ENCODE data around the gene RETREG1. TPM values are rescaled to one million over a fixed set of nuclear protein-coding genes. Genes with fewer than 3 reads are reported as not detected.

Gene RETREG1
- total RNA-seq, 2 donors from 2014 or later, result 102 to 180 TPM

DNA sequence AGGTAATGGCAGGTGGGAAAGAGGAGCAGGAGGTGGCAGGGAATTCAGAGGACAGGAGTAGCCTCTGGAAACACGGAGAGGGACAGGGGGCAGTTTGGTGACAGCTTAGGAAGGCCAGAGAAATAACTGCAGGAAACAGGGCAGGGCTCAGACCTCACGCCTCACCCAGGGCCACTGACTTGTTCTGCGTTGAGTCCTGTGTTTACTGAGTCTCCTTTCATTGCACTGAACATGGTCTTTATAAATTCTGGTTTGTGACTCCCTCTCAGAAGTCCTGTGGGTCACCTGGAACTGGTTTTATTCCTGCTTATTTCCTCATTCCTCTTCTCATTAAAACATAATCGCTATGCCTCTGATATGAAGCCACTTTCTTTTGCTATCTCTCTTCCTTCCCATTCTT is 96.0 kb downstream of the RETREG1 start:
- peak overlapping the region in 1 of 2 donors; percentile 15 for H3K27ac ChIP-seq
- H3K27me3 ChIP-seq, result no peaks in the 10 kb centered on the region
- peaks cover 0 to 19% of the 10 kb centered on the region in 2 donors for H3K4me1 ChIP-seq
- H3K9me3 ChIP-seq, result no peaks in the 10 kb centered on the region
- no peak for DNase-seq (ENCODE audit: low spot score)
- H3K36me3 ChIP-seq, result no peaks in the 10 kb centered on the region
- TF ChIP-seq, protein P1, sequence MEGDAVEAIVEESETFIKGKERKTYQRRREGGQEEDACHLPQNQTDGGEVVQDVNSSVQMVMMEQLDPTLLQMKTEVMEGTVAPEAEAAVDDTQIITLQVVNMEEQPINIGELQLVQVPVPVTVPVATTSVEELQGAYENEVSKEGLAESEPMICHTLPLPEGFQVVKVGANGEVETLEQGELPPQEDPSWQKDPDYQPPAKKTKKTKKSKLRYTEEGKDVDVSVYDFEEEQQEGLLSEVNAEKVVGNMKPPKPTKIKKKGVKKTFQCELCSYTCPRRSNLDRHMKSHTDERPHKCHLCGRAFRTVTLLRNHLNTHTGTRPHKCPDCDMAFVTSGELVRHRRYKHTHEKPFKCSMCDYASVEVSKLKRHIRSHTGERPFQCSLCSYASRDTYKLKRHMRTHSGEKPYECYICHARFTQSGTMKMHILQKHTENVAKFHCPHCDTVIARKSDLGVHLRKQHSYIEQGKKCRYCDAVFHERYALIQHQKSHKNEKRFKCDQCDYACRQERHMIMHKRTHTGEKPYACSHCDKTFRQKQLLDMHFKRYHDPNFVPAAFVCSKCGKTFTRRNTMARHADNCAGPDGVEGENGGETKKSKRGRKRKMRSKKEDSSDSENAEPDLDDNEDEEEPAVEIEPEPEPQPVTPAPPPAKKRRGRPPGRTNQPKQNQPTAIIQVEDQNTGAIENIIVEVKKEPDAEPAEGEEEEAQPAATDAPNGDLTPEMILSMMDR (IDR thresholded peaks at IDR 0.05), result no peak
- H3K4me3 ChIP-seq, result no peak overlapping the region

GRCh38 chr5:16519435-16519834 is 97.4 kb downstream of the RETREG1 start:
- DNase-seq (ENCODE audit: low spot score), result no peak
- Histone ChIP-seq H3K9me3 (no peaks in the 10 kb centered on the region), H3K4me1 (peaks cover 0 to 19% of the 10 kb centered on the region in 2 donors), H3K27ac (peak overlapping the region; percentile 14 to 51), H3K4me3 (no peak overlapping the region), H3K36me3 (no peaks in the 10 kb centered on the region), H3K27me3 (no peaks in the 10 kb centered on the region)
- TF ChIP-seq, protein P1 (IDR thresholded peaks at IDR 0.05), result no peak

DNA sequence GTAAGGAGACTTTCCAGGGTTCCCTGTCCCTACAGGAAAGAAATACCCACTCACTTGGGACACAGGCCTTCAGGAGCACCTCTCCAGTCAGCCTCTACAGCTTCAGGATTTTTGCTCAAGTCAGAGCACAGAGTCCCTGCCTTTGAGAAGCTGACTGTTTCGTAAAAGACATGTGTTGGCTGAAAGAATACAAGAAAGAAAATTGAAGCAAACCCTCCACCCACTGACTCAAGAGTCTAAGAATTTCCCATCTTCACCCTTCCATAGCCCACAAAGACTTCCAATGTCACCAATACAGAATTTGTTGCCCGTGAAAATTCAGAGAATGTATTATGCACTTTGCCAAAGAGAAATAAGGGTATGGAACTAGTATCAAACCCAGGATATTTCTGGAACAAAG is 98.2 kb downstream of the RETREG1 start:
- no peak for DNase-seq (ENCODE audit: low spot score)
- Histone ChIP-seq H3K36me3 (no peaks in the 10 kb centered on the region), H3K27me3 (no peaks in the 10 kb centered on the region), H3K9me3 (no peaks in the 10 kb centered on the region), H3K4me1 (peaks cover 0 to 15% of the 10 kb centered on the region in 2 donors), H3K27ac (peak overlapping the region; percentile 14 to 51), H3K4me3 (no peak overlapping the region)
- TF ChIP-seq, protein P1 (IDR thresholded peaks at IDR 0.05), result no peak

- Histone ChIP-seq H3K27ac (no peak overlapping the region), H3K27me3 (no peaks in the 10 kb centered on the region), H3K36me3 (no peaks in the 10 kb centered on the region), H3K9me3 (no peaks in the 10 kb centered on the region), H3K4me1 (peaks cover 0 to 11% of the 10 kb centered on the region in 2 donors), H3K4me3 (no peak overlapping the region)
- DNase-seq (ENCODE audit: low spot score), result no peak
- TF ChIP-seq, protein P1 (IDR thresholded peaks at IDR 0.05), result no peak
Observed at GRCh38 chr5:16515532-16515931, 101.3 kb downstream of the RETREG1 start.

DNA sequence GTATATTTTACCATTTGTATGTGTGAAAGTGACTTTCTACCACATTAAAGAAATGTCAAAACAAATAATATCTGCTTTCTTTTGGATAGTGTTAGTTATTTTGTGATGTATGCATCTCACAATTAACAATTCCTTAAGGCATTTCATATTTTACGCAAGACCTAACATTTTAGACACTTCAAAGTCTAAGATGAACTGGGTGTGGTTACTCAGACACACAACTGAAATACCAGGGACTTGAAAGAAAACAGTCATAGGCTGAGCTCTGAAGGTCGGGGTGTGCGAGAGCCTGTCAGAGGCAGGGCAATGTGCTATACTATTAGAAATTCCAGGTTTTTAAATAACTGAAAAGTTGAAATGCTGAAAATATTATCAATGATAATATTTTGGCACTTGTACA is 106.7 kb downstream of the RETREG1 start:
- Histone ChIP-seq H3K9me3 (no peaks in the 10 kb centered on the region), H3K27ac (peak overlapping the region; percentile 78 to 92), H3K4me3 (no peak overlapping the region), H3K4me1 (peaks cover 0 to 13% of the 10 kb centered on the region in 2 donors), H3K27me3 (no peaks in the 10 kb centered on the region), H3K36me3 (no peaks in the 10 kb centered on the region)
- DNase-seq (ENCODE audit: low spot score), result no peak
- TF ChIP-seq, protein P1 (IDR thresholded peaks at IDR 0.05), result no peak
